ENCODE results near the gene FGF6. TPM values are rescaled to one million over a fixed set of nuclear protein-coding genes. Genes with fewer than 3 reads are reported as not detected.

FGF6 gene
- total RNA-seq, 3 donors from 2014 or later = not detected

DNA sequence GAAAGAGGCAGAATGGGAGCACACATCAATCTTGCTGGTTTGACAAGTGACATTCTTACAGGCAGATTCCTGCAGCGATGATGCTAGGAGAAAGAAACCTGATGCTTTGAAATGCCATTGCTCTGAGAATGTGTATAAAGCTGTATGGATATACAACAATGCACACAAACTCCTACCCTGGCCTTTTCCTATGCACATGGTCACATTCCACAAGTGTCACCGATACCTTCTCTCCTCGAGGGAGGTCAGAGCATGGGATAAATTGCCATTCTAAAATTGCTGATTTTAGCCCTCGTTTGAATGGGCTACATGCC lies 11.9 kb downstream of the FGF6 start:
- TF ChIP-seq, protein P1, sequence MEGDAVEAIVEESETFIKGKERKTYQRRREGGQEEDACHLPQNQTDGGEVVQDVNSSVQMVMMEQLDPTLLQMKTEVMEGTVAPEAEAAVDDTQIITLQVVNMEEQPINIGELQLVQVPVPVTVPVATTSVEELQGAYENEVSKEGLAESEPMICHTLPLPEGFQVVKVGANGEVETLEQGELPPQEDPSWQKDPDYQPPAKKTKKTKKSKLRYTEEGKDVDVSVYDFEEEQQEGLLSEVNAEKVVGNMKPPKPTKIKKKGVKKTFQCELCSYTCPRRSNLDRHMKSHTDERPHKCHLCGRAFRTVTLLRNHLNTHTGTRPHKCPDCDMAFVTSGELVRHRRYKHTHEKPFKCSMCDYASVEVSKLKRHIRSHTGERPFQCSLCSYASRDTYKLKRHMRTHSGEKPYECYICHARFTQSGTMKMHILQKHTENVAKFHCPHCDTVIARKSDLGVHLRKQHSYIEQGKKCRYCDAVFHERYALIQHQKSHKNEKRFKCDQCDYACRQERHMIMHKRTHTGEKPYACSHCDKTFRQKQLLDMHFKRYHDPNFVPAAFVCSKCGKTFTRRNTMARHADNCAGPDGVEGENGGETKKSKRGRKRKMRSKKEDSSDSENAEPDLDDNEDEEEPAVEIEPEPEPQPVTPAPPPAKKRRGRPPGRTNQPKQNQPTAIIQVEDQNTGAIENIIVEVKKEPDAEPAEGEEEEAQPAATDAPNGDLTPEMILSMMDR (IDR thresholded peaks at IDR 0.05) = no peak
- no peaks in the 10 kb centered on the region for H3K4me1 ChIP-seq (ENCODE audit: low read depth)
- no peaks in the 10 kb centered on the region for H3K36me3 ChIP-seq (ENCODE audit: low read depth)
- no peaks in the 10 kb centered on the region for H3K9me3 ChIP-seq
- intact Hi-C loops (cut with DNase I, micrococcal nuclease) = no loop called here
- ATAC-seq = no peak
- H3K4me3 ChIP-seq = no peak overlapping the region
- DNase-seq = no peak

DNA sequence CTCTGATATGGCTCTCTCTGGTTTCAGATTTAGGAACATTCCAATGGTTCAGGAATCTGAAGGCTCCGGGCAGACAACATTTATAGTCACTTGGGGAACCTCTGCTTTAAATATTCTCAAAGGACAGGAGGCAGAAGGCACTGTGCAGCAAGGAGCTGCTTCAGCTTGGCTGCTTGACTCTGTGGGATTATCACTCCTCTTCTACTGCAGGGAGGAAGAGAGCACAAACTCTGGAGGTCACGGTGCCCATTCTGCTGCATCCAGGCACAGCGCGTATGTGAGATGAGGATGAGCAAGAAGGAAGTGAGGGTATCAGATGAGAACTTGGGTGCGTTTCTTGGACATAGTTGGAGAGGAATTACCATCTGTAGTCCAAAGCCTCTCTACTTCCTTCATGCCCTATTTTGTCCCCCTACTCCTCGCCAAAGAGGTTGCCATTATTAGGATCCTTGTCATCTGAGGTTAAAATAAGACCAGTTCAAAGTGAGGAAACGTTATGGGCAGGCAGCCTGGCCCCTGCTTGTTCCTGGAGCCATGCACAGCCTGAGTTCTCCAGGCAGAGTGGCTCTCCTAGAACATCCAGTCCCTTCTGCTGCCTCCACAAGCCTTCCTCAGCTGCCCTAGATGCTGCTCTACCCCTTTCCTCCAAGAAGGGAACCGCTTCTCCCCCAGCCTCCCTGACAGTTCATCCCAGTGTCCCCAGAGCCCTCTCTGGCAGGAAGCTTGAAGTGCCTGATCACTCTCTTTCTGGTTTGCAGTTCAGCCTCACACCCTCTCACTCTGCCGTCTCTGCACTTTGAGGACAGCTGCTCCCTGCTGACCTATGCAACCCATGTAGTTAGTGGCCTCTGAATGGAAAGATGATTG lies 12.5 kb downstream of the FGF6 start:
- no peaks in the 10 kb centered on the region for H3K4me1 ChIP-seq (ENCODE audit: low read depth)
- no peak for ATAC-seq
- H3K9me3 ChIP-seq = no peaks in the 10 kb centered on the region
- H3K4me3 ChIP-seq = no peak overlapping the region
- no peak for DNase-seq
- no peaks in the 10 kb centered on the region for H3K36me3 ChIP-seq (ENCODE audit: low read depth)
- TF ChIP-seq, protein P1 (IDR thresholded peaks at IDR 0.05) = no peak
- intact Hi-C loops (cut with DNase I, micrococcal nuclease) = no loop called here

DNA sequence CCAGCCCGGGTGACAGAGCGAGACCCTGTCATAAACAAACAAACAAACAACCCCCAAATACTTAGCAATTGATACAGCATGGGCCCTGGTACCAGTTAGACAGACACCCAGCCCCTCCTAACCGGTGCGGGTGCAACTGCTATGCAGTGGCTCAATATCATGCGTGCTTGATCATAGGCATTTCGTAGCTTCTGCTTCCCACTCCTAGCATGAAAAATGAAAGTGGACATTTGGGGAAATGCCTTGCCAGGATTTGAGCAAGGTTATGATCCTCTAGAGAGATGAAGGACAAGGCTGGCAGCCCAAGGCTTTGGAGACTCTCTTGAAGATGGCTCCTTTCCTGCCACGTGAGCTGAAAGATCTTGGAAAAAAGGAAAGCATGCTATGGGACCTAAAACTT lies 13.7 kb downstream of the FGF6 start:
- intact Hi-C loops (cut with DNase I, micrococcal nuclease) = no loop called here
- no peak for ATAC-seq

DNA sequence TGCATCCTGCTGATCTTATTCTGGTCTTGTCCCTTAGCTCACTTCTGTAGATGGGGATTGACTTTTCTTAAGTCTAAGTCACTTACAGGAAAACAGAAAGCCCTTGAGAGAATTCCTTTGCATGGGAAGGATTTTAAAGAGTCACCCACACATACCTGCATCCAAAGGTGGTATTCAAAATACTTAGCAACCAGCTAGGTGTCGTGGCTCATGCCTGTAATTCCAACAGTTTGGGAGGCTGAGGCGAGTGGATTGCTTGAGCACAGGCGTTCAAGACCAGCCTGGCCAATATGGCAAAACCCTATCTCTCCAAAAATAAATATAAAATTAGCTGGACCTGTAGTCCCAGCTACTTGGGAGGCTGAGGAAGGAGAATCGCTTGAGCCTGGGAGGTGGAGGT lies 14.2 kb downstream of the FGF6 start:
- DNase-seq = no peak
- Histone ChIP-seq H3K36me3 (ENCODE audit: low read depth) (no peaks in the 10 kb centered on the region), H3K4me3 (no peak overlapping the region), H3K9me3 (no peaks in the 10 kb centered on the region), H3K4me1 (ENCODE audit: low read depth) (no peaks in the 10 kb centered on the region)
- intact Hi-C loops (cut with DNase I, micrococcal nuclease) = no loop called here
- ATAC-seq = no peak
- TF ChIP-seq, protein P1 (IDR thresholded peaks at IDR 0.05) = no peak

More for the DNA sequence above, 13.7 kb downstream of the FGF6 start:
- H3K9me3 ChIP-seq = no peaks in the 10 kb centered on the region
- TF ChIP-seq, protein P1 (IDR thresholded peaks at IDR 0.05) = no peak
- no peak for DNase-seq
- H3K36me3 ChIP-seq (ENCODE audit: low read depth) = no peaks in the 10 kb centered on the region
- no peaks in the 10 kb centered on the region for H3K4me1 ChIP-seq (ENCODE audit: low read depth)
- no peak overlapping the region for H3K4me3 ChIP-seq

DNA sequence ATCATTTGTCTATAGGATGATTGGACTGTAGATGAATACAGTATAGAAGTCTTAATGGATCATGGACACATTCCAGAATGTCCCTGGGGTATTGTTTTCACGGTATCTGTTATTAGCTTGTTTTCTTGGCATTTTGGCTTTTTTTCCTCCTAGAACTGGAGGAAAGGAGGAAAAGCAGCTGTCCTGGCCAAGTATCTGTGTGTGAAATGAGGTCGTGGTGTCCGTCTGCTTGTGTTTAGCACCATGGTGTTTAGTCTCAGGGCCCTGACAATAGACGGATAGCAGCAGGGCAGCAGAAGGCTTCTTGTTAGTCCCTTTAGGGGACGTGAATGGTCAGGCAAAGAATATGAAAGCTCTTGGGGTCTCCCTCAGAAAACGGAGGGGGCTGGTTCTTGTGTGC lies 21.2 kb downstream of the FGF6 start:
- intact Hi-C loops (cut with DNase I, micrococcal nuclease) = loop anchor here in 1 of 2 donors (10.0 kb wide), 1 partner anchor 120 kb away; no protein-coding TSS in a partner anchor
- TF ChIP-seq, protein P1 (IDR thresholded peaks at IDR 0.05) = no peak
- Histone ChIP-seq H3K36me3 (ENCODE audit: low read depth) (no peaks in the 10 kb centered on the region), H3K4me3 (no peak overlapping the region), H3K4me1 (ENCODE audit: low read depth) (no peaks in the 10 kb centered on the region), H3K9me3 (no peaks in the 10 kb centered on the region)
- ATAC-seq (no peak), DNase-seq (no peak)

Data from mucosa of descending colon (tissue), 3 donors.